NCI-H2171 treated with DMSO at 0.1 percent for 48 hours (cell line): Measurements from ENCODE around the gene ERCC1.

Experiments used
- DNase-seq: peaks from one replicate; lab custom pipeline; 2025; lab: John Stamatoyannopoulos, UW

Gene ERCC1

GRCh38 chr19:45405435-45406225, 18.1 kb downstream of the ERCC1 start:
- DNase-seq: peak; percentile 91

DNA sequence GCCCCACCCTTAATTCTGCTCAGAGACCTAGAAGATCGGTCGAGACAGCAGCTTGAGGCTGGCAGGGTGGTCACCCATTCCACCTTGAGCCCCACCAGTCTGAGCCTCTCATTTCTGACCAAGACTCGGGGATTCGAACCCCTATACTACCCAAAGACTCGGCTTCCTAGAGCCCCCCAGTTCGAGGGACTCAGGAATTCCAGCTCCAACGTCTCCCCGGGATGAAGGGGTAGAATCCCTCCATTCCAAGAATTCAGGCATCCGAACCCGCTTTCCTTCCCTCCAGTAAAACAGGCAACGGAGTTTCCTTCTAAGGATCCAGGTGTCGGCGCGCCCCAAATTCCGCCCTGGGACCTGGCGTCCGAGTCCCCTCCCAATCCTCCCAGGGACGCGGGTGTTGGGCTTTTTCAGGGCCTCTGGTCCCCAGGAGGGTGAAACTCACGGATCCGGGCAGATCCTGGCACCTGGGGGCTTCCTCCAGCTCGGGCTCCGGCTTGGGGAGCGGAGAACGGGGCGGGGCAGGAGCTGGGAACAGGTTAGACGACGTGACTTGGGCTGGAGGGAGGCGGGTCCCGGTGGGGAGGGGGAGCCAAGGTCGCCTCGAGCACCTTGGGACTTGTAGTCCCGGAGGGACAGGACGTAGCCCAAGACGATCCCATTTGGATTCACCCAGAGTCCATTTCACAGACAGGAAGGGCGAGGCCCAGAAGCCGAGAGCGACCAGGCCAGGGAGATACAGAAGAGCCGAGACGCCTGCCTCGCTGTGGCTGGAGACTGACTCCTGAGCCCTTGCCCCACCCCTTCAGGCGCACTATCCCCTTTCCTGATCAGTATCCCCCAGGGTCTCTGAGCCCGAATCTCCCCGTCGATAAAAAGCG, 18.9 kb downstream of the ERCC1 start, which contains the start of gene PPP1R13L:
PPP1R13L (minus strand) TSS at position 513 of the 878 bp plus-strand sequence. CDS start 6,751 bp downstream, outside the sequence.
- DNase-seq: peak; percentile 85

DNA sequence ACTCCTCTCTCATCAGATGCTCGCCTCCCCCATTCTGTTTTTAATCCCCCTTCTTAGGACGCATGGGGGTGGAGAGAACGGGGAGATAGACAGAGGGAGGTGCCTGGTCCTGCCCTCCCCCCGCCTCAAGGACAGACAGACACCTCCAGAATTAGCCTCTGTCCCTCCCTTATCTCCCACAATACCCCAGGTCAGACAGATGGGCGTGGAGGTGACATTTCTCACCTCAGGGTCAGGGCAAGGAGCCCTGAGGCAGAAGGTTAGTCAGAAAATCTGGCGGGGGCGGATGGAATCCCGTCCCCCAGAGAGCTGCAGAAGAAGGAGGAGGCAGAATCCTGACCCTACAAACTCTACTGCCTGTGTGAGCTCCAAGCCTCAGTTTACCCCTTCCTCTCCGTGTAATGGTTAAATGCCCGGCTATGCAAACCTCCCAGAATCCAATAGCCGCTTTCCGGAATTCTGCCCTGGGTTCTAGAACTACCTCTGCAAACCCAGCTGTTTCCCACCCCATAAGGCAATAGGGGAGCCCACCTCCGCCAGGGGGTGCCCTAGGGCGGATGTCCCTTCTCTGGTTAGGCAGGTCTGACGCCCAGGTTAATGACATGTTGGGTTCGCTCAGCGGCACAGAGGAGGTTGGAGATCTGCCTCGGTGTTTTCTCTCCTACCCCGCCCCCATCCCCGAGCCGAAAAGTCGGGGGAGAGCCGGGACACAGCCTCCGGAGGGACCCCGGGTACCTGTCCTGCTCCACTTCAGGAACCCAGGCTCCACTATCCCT, 19.7 kb downstream of the ERCC1 start:
- peak; percentile 32 for DNase-seq

DNA sequence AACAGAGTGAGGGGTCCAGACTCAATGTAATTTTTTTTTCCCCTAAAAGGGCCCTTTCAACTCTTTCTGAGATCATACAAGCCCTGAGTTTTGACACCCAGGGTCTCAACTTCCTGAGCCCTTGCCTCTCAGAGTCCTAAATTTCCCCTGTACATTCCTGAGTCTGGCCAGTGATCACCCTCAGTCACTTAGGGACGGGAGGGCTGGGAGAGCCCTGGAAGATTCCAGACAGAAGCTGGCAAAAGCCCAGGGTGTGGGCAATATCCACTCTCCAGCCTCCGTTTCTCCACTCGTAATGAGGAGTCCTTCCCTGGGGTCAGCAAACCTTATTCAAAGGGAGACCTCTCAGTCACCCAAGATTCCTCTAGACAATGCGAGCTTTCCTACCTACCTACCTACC, 20.4 kb downstream of the ERCC1 start:
- no peak for DNase-seq

DNA sequence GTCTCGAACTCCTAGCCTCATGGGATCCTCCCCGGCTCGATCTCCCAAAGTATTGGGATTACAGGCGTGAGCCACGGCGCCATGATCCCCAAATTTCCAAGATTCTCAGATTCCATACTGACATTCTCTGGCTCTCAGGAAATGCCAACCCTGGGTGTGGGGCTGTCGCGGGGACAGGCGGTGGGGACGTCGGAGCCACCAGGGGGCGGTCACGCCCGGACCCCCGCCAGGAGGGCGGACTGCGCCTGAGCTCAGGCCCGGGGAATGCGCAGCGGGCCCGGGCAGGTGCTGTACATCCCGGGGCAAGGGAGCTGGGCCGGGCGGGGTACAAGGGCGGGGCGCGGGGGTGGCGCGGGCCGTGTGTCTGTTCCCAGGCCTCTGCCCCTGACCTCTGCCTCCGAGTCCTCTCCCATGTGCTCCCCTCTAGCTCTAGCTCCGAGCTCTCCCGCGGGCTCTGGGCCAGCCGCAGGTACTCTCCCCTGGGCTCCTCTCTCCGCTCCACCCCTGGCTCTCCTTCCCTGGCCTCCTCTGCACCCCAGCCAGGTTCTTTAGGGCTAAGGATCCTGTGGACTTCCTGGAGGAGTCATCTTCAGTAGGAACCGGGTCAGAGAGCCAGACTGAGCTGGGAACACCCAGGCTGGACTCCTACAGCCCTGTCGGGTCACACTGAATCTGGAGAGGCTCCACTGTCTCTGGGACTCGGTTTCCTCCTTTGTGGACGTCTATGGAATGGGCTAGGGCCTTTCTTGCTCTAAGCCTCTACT, 21.2 kb downstream of the ERCC1 start:
- no peak for DNase-seq

DNA sequence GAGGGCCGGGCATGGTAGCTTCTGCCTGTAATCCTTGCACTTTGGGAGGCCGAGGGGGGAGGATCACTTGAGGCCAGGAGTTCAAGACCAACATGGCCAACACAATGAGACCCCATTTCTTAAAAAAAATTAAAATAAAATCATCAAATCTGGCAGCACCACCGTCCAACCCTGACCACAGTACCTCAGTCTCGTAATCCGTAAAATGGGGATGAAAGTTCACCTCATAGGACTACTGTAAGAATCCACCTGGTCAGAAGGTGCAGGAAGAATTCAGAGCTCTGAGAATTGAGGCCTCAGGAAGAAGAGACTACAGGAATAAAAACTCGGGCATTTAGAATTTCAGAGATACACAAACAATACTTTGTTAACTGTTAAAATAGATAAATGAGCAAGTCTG, 21.9 kb downstream of the ERCC1 start:
- no peak for DNase-seq

GRCh38 chr19:45400192-45400591, 23.5 kb downstream of the ERCC1 start:
- peak; percentile 81 for DNase-seq

DNA sequence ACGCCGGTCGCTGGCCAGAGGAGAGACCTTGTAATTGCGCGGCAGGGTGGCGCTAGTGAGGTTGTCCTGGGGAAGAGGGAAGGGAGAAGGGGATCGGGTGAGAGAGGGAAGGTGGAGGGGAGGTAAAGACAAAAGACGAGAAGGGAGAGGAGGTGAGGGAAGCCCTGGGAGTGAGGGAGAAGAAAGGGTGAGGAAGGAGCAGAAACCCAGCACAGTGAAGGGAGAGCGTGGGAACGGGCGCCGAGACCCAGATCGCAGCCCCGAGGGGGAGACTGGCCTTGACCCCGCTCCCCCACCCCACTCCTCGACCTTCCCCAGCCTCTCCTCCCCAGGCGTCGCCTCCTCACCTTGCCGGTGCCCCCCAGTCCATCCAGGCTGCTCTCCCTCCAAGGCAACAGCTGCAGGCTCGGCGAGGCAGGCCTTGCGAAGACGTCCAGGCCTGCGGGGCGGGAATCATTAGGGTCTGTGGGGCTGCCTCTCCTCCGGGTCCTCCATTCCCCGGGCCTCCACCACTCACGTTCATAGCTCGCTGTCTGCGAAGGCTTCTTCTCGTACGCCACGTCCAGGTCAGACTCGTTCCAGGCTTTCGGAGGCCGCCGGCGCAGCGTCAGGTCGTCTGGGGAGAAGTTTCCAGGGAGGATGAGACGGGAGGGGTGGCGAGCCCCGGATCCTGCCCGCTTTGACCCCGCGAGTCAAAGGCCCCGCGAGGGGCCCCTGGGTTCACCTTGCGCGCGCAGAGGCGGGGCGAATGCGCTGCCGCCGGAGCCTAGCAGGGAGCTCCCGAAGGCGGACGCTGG, 27.7 kb downstream of the ERCC1 start:
- no peak for DNase-seq

- no peak for DNase-seq
Measured at GRCh38 chr19:45391871-45392665, 31.6 kb downstream of the ERCC1 start.

DNA sequence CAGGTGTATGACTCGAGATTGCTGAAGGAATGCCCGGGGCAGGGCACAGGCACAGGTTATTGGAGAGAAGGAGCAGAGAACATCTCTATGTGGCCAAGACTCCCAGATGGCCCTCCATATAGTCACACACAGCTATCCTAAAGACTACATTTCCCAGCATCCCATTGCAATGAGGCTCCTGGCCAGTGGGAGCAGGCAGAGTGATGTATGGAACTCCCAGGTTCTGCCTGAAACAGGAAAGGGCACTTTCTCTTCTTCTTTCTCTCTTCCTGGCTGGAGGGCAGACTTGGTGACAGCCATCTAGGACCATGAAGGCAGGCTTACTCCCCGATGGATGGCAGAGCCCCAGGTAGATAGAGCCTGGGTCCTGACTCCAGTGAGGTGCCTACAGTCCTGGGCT, 32.4 kb downstream of the ERCC1 start:
- peak; percentile 4 for DNase-seq

GRCh38 chr19:45385392-45386221, 38.1 kb downstream of the ERCC1 start:
- DNase-seq: no peak

DNA sequence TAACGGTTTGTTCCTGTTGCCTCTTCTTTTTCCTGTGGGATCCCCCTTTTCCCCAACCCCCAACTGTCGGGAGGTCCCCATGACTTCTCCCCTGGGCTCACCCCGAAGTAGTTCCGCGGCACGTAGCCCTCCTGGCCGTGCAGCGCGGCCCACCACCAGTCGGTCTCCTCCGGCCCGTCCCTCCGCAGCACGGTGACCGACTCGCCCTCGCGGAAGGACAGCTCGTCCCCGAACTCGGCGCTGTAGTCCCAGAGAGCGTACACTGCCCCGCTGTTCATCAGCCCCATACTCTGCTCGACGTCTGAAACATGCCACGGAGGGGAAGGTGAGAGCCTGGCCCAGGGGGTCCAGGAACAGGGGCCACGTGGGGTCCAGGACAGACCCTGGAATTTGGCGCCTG, 41.3 kb downstream of the ERCC1 start:
- DNase-seq: no peak

DNA sequence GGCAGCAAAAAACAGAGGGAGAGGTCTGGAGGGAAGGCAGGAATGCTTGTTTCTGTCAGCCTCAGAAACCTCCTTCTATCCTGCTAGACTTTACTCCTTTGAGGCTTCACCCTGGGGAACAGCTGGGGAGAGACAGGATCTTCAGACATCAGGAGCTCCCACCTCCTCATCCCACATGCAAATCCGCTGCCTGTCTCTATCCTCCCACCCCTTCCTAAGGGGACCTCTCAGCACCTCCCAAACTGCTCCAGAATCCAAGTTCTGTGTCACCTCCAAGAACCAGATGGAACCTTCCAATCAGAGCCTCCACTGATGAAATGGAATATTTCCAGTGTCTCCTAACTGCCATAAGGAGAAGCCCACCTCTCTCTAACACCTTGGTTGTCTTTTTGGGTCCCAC, 43.6 kb downstream of the ERCC1 start:
- DNase-seq: no peak

DNA sequence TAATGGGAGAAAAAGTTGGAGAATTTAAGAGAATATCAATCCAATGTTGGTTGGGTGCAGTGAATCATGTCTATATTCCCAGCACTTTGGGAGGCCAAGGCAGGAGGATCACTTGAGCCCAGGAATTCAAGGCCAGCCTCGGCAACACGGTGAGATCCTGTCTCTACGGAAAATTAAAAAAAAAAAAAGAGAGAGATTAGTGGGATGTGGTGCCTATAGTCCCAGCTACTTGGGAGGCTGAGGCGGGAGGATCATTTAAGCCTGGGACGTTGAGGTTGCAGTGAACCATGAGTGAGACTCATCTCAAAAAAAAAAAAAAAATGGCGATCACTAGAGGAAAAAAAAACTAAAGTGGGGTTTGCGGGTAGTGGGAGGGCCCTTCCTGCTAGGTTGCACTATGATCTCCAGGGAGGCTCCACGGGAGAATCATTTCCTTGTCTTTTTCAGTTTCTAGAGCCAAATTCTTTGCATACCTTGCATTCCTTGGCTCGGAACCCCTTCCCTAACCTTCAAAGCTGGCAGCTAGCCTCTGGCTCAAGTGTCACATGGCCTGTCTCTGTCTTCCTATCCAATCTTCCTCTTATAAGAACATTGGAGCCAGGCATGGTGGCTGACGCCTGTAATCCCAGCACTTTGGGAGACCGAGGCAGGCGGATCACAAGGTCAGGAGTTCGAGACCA, 47.5 kb downstream of the ERCC1 start:
- no peak for DNase-seq

DNA sequence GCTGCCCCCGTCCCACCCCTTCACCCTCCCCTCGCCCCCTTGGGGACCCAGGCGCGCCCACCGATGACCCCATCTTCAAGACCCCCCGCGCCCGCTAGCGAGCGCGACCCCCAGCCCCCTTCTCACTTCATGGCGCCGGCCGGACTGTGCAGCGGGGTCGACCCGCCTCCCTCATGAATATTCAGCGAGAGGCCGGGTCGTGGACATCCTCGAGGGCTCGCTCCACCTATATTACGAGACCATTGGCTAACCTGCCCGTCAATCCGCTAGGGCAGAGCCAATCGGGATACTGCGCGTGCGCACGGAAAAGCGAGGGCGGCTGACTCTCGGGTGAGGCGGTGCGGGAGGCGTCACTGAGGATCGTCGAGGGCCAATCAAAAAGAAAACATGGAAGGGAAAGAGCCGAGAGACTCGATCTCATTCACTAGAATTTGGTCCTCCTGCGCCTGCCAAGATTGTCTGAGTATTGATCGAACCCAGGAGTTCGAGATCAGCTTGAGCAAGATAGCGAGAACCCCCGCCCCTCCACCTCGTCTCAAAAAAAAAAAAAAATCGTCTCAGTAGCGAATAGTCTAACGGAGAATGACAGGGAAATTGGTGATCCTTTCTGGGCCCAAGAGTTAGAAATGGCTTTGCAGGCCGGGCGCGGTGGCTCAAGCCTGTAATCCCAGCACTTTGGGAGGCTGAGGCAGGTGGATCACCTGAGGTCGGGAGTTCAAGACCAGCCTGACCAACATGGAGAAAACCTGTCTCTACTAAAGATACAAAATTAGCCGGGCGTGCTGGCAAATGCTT, 53.1 kb downstream of the ERCC1 start, which contains the start of gene ERCC2:
ERCC2 (minus strand) TSS at position 164 of the 795 bp plus-strand sequence; CDS start at position 131, 33 bp downstream.
- DNase-seq: peak; percentile 97

- no peak for DNase-seq
Measured at GRCh38 chr19:45368737-45369340, 54.9 kb downstream of the ERCC1 start.

GRCh38 chr19:45368127-45368526, 55.6 kb downstream of the ERCC1 start:
- no peak for DNase-seq
